Activated CD4-positive, alpha-beta T cell treated with anti-CD3 and anti-CD28 coated beads, Interleukin-2, amount 10 ng/mL, durations not matched to agents 24 days and 14 days (primary cell): ENCODE measurements around the gene FSD1. TPM values are rescaled to one million over a fixed set of nuclear protein-coding genes. Genes with fewer than 3 reads are reported as not detected.
A peak's percentile ranks its signal among the peaks of the same experiment; 100 is the strongest.

Experiments used
- DNase-seq: peaks from one replicate; pipeline ENCODE4 v3.0.0; 2022
- H3K27ac Mint-ChIP-seq: one replicate; pipeline ENCODE4 v1.8.0; 2022; ENCODE audit warnings: mild to moderate bottlenecking, mixed read lengths
- H3K27me3 Mint-ChIP-seq: one replicate; pipeline ENCODE4 v1.8.0; 2022; ENCODE audit warnings: mixed read lengths
- H3K36me3 Mint-ChIP-seq: one replicate; pipeline ENCODE4 v1.8.0; 2022; ENCODE audit warnings: low read depth, mild to moderate bottlenecking, mixed read lengths
- H3K4me1 Mint-ChIP-seq: one replicate; pipeline ENCODE4 v1.8.0; 2021; ENCODE audit warnings: mixed read lengths
- H3K4me3 Mint-ChIP-seq: one replicate; pipeline ENCODE4 v1.8.0; 2022; ENCODE audit warnings: mild to moderate bottlenecking, moderate library complexity, mixed read lengths
- H3K9me3 Mint-ChIP-seq: one replicate; pipeline ENCODE4 v1.8.0; 2021; ENCODE audit warnings: mixed read lengths
- intact Hi-C: fragments of 100-400 bp; cut with micrococcal nuclease; formaldehyde crosslinking; loops from one replicate; pipeline ENCODE4 v1.15.1; 2023
- total RNA-seq: library from RNA; stranded (reverse); gene quantifications from 2 replicates; pipeline ENCODE4 v1.2.3, GENCODE V29; 2022

The FSD1 gene
- total RNA-seq, 1 donor from 2014 or later = 44.3 TPM

GRCh38 chr19:4316956-4317355 is 12.6 kb downstream of the FSD1 start:
- no peaks in the 10 kb centered on the region for H3K4me1 Mint-ChIP-seq
- H3K4me3 Mint-ChIP-seq = no peak overlapping the region
- intact Hi-C loops = no loop called here
- no peak overlapping the region for H3K27ac Mint-ChIP-seq
- no peaks in the 10 kb centered on the region for H3K27me3 Mint-ChIP-seq
- peaks cover 34% of the 10 kb centered on the region for H3K36me3 Mint-ChIP-seq
- H3K9me3 Mint-ChIP-seq = peaks cover 24% of the 10 kb centered on the region
- no peak for DNase-seq

- Mint-ChIP-seq H3K36me3 (peaks cover 33% of the 10 kb centered on the region), H3K4me1 (no peaks in the 10 kb centered on the region), H3K27me3 (no peaks in the 10 kb centered on the region), H3K4me3 (no peak overlapping the region), H3K27ac (no peak overlapping the region), H3K9me3 (peaks cover 24% of the 10 kb centered on the region)
- intact Hi-C loops = no loop called here
- no peak for DNase-seq
These were observed 14.1 kb downstream of the FSD1 start for GRCh38 chr19:4318460-4318859.

GRCh38 chr19:4319067-4319718 is 14.8 kb downstream of the FSD1 start:
- no peak overlapping the region for H3K27ac Mint-ChIP-seq
- H3K4me3 Mint-ChIP-seq = no peak overlapping the region
- H3K27me3 Mint-ChIP-seq = no peaks in the 10 kb centered on the region
- no peak for DNase-seq
- peaks cover 33% of the 10 kb centered on the region for H3K36me3 Mint-ChIP-seq
- H3K9me3 Mint-ChIP-seq = peaks cover 24% of the 10 kb centered on the region
- intact Hi-C loops = no loop called here
- no peaks in the 10 kb centered on the region for H3K4me1 Mint-ChIP-seq

GRCh38 chr19:4320419-4320818 is 16.0 kb downstream of the FSD1 start:
- Mint-ChIP-seq H3K4me3 (no peak overlapping the region), H3K4me1 (no peaks in the 10 kb centered on the region), H3K27ac (no peak overlapping the region), H3K36me3 (peaks cover 28% of the 10 kb centered on the region), H3K9me3 (peaks cover 24% of the 10 kb centered on the region), H3K27me3 (no peaks in the 10 kb centered on the region)
- intact Hi-C loops = no loop called here
- DNase-seq = no peak

- intact Hi-C loops = no loop called here
- peaks cover 22% of the 10 kb centered on the region for H3K9me3 Mint-ChIP-seq
- H3K27me3 Mint-ChIP-seq = peaks cover 3% of the 10 kb centered on the region
- H3K4me3 Mint-ChIP-seq = no peak overlapping the region
- DNase-seq = no peak
- peaks cover 13% of the 10 kb centered on the region for H3K4me1 Mint-ChIP-seq
- no peak overlapping the region for H3K27ac Mint-ChIP-seq
- peaks cover 16% of the 10 kb centered on the region for H3K36me3 Mint-ChIP-seq
These were observed 18.7 kb downstream of the FSD1 start for GRCh38 chr19:4322942-4323665.

- no peak for DNase-seq
- Mint-ChIP-seq H3K36me3 (peaks cover 16% of the 10 kb centered on the region), H3K9me3 (peaks cover 20% of the 10 kb centered on the region), H3K27me3 (peaks cover 6% of the 10 kb centered on the region), H3K27ac (no peak overlapping the region), H3K4me3 (no peak overlapping the region), H3K4me1 (peaks cover 19% of the 10 kb centered on the region)
- intact Hi-C loops = no loop called here
These were observed 19.3 kb downstream of the FSD1 start for GRCh38 chr19:4323692-4324091.

- H3K27me3 Mint-ChIP-seq = peaks cover 6% of the 10 kb centered on the region
- H3K27ac Mint-ChIP-seq = no peak overlapping the region
- DNase-seq = no peak
- H3K36me3 Mint-ChIP-seq = peaks cover 15% of the 10 kb centered on the region
- H3K9me3 Mint-ChIP-seq = peaks cover 17% of the 10 kb centered on the region
- intact Hi-C loops = no loop called here
- no peak overlapping the region for H3K4me3 Mint-ChIP-seq
- H3K4me1 Mint-ChIP-seq = peaks cover 21% of the 10 kb centered on the region
These were observed 19.8 kb downstream of the FSD1 start for GRCh38 chr19:4324228-4324627.

- Mint-ChIP-seq H3K4me3 (peak overlapping the region; percentile 63), H3K27ac (peak overlapping the region; percentile 29), H3K27me3 (peaks cover 6% of the 10 kb centered on the region), H3K9me3 (no peaks in the 10 kb centered on the region), H3K4me1 (peaks cover 26% of the 10 kb centered on the region), H3K36me3 (peaks cover 15% of the 10 kb centered on the region)
- intact Hi-C loops = loop anchor here (2.0 kb wide), 1 partner anchor 22 kb away; the partner anchor contains the start of gene FSD1
- no peak for DNase-seq
These were observed 21.9 kb downstream of the FSD1 start for GRCh38 chr19:4326215-4326836.

- intact Hi-C loops = loop anchor here (2.0 kb wide), 1 partner anchor 22 kb away; the partner anchor contains the start of gene FSD1
- DNase-seq = peak; percentile 70
- H3K36me3 Mint-ChIP-seq = peaks cover 15% of the 10 kb centered on the region
- H3K9me3 Mint-ChIP-seq = no peaks in the 10 kb centered on the region
- H3K4me1 Mint-ChIP-seq = peaks cover 26% of the 10 kb centered on the region
- H3K27me3 Mint-ChIP-seq = peaks cover 6% of the 10 kb centered on the region
- no peak overlapping the region for H3K27ac Mint-ChIP-seq
- H3K4me3 Mint-ChIP-seq = peak overlapping the region; percentile 90
These were observed 22.4 kb downstream of the FSD1 start for GRCh38 chr19:4326837-4327251.

GRCh38 chr19:4327252-4327876 is 23.0 kb downstream of the FSD1 start:
- Mint-ChIP-seq H3K27me3 (peaks cover 6% of the 10 kb centered on the region), H3K4me3 (peak overlapping the region; percentile 90), H3K27ac (peak overlapping the region; percentile 58), H3K36me3 (peaks cover 15% of the 10 kb centered on the region), H3K9me3 (no peaks in the 10 kb centered on the region), H3K4me1 (peaks cover 26% of the 10 kb centered on the region)
- peak; percentile 93 for DNase-seq
- intact Hi-C loops = loop anchor here (2.0 kb wide), 1 partner anchor 23 kb away; the partner anchor contains the start of gene FSD1

GRCh38 chr19:4327877-4328242 is 23.5 kb downstream of the FSD1 start:
- Mint-ChIP-seq H3K4me1 (peaks cover 26% of the 10 kb centered on the region), H3K27ac (peak overlapping the region; percentile 93), H3K36me3 (peaks cover 15% of the 10 kb centered on the region), H3K9me3 (no peaks in the 10 kb centered on the region), H3K4me3 (peak overlapping the region; percentile 90), H3K27me3 (peaks cover 6% of the 10 kb centered on the region)
- no peak for DNase-seq
- intact Hi-C loops = loop anchor here (1.0 to 2.0 kb wide), 3 partner anchors 14 to 81 kb away; partner anchors contain the start of genes FSD1 and YJU2

GRCh38 chr19:4328243-4328990 is 24.0 kb downstream of the FSD1 start:
- Mint-ChIP-seq H3K36me3 (peaks cover 15% of the 10 kb centered on the region), H3K9me3 (no peaks in the 10 kb centered on the region), H3K27ac (peak overlapping the region; percentile 93), H3K4me3 (peak overlapping the region; percentile 90), H3K27me3 (peaks cover 6% of the 10 kb centered on the region), H3K4me1 (peaks cover 26% of the 10 kb centered on the region)
- peak; percentile 96 for DNase-seq
- intact Hi-C loops = loop anchor here (1.0 kb wide), 2 partner anchors 14 to 81 kb away; partner anchors contain the start of gene YJU2
